Retinal pigment epithelial cell (primary cell): Measurements from ENCODE around the gene MAPK11.

Experiments
- DNase-seq: peaks from one replicate; pipeline ENCODE4 v3.0.0-alpha.2; 2010; ENCODE audit warnings: low read depth
- H3K4me3 ChIP-seq: 2 replicates; pipeline ENCODE4 v1.5.1; 2011; ENCODE audit warnings: mild to moderate bottlenecking, low read length, control low read depth, moderate library complexity
- CTCF ChIP-seq: conservative IDR thresholded peaks from 2 replicates; pipeline ENCODE4 v1.5.1; 2011; ENCODE audit warnings: low read depth, low read length, control low read depth, inconsistent platforms

The MAPK11 gene

GRCh38 chr22:50270666-50271394 is 650 bp upstream of the MAPK11 start:
- H3K4me3 ChIP-seq = peak overlapping the region; percentile 42
- no peak for DNase-seq
- TF ChIP-seq CTCF = no peak

- no peak for DNase-seq
- peak overlapping the region; percentile 10 for H3K4me3 ChIP-seq
- TF ChIP-seq CTCF = no peak
These were observed 609 bp downstream of the MAPK11 start for GRCh38 chr22:50269573-50269969.

GRCh38 chr22:50268655-50269113 is 1.5 kb downstream of the MAPK11 start:
- no peak for TF ChIP-seq CTCF
- no peak for DNase-seq
- no peak overlapping the region for H3K4me3 ChIP-seq

- TF ChIP-seq CTCF = peak; percentile 37
- no peak overlapping the region for H3K4me3 ChIP-seq
- DNase-seq = no peak
These were observed 2.4 kb downstream of the MAPK11 start for GRCh38 chr22:50267591-50268390.

GRCh38 chr22:50266994-50267393 is 3.2 kb downstream of the MAPK11 start:
- TF ChIP-seq CTCF = no peak
- DNase-seq = no peak
- no peak overlapping the region for H3K4me3 ChIP-seq

GRCh38 chr22:50264946-50265669 is 5.1 kb downstream of the MAPK11 start:
- H3K4me3 ChIP-seq = no peak overlapping the region
- no peak for DNase-seq
- no peak for TF ChIP-seq CTCF
